Retinal pigment epithelial cell (primary cell): ENCODE measurements around the gene PTPRN.

ENCODE experiments used
- DNase-seq: peaks from one replicate; pipeline ENCODE4 v3.0.0-alpha.2; 2010; ENCODE audit warnings: low read depth
- H3K4me3 ChIP-seq: 2 replicates; pipeline ENCODE4 v1.5.1; 2011; ENCODE audit warnings: mild to moderate bottlenecking, low read length, control low read depth, moderate library complexity
- CTCF ChIP-seq: conservative IDR thresholded peaks from 2 replicates; pipeline ENCODE4 v1.5.1; 2011; ENCODE audit warnings: low read depth, low read length, control low read depth, inconsistent platforms

PTPRN gene

GRCh38 chr2:219246559-219246958 lies 62.6 kb downstream of the PTPRN start:
- H3K4me3 ChIP-seq, result no peak overlapping the region
- TF ChIP-seq CTCF, result no peak
- DNase-seq, result no peak

DNA sequence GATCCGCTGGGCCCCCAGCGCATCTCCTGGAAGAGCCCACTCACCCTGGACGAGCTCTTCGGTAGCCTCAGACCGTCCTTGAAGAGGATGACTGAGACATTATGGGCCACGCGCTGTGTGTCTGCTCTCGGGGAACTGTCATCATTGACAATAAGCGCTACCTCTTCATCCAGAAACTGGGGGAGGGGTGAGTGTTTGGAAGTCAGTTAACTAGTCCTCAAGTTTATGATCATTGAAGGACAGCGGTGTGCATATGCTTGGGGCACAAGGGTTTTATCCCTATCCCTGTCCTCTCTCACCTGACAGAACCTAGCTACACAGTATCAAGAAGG lies 63.3 kb downstream of the PTPRN start:
- TF ChIP-seq CTCF, result no peak
- peak overlapping the region; percentile 92 for H3K4me3 ChIP-seq
- no peak for DNase-seq

GRCh38 chr2:219245148-219245898 lies 63.9 kb downstream of the PTPRN start, which contains the start of the genes GLB1L and STK16:
Gene GLB1L, minus strand, starts transcription at chr2:219245444. Its CDS starts 1,871 bp downstream, at chr2:219243573.
Gene STK16, plus strand, starts transcription at chr2:219245479. Its CDS starts 521 bp downstream, at chr2:219246000.
- peak within 1 kb of the TSS; percentile 92 for H3K4me3 ChIP-seq
- no peak for TF ChIP-seq CTCF
- peak; percentile 70 for DNase-seq

DNA sequence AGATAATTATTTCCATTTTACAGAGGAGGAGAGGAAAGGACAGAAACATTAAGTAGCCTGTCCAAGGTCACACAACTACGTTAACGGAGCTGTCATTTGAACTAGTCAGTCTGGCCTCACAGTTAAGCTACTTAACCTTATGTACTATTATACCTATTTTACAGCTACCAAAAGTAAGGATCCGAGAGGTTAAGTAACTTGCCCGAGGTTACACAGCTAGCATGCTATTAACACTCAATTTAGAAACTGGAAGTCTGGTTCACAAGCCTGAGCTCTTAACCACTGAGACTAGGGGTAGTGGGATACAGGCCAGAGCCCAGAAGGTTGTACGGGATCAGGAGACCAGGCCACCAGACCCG lies 64.4 kb downstream of the PTPRN start:
- peak overlapping the region; percentile 92 for H3K4me3 ChIP-seq
- no peak for TF ChIP-seq CTCF
- DNase-seq, result no peak

DNA sequence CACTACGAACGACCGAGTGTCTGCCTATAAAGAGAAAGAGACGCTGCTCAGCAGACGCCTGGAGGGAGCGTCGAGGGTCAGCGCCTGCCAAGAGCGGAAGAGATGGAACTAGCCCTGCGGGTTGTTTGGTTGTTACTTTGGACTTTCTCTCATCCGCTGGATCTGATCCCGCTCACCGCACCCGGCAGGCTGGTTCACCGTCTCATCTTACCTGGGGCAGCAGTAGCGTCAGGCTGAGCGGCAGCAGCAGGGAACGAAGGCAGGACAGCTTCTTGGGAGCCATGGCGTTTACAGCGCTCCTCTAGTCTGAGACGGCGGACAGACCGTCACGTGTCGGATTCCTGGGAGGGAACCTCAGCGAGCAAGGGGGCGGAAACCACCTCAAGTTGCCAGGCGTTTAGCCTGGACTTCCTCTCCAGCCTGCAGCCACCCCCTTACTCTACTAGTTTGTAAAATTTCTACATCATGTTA lies 65.9 kb downstream of the PTPRN start:
- DNase-seq, result no peak
- H3K4me3 ChIP-seq, result peak overlapping the region; percentile 11

More for the DNA sequence above, 65.9 kb downstream of the PTPRN start:
- no peak for TF ChIP-seq CTCF
